Stimulated activated CD4-positive, alpha-beta T cell treated with anti-CD3 and anti-CD28 coated beads, Interleukin-4, amount 100 ng/mL, for 1 hour (primary cell): Measurements from ENCODE around the gene GCC1.
"Not testable (repeated sequence)": the region's sequence is repeated elsewhere in the genome, so short reads cannot be mapped to it uniquely, and the experiment has no call there.

ENCODE experiments used
- DNase-seq: peaks from one replicate; pipeline ENCODE4 v3.0.0-alpha.2; 2020

The GCC1 gene

GRCh38 chr7:127588697-127589482 is 3.5 kb upstream of the GCC1 start:
- DNase-seq, result peak; percentile 25

GRCh38 chr7:127588019-127588696 is 2.8 kb upstream of the GCC1 start, which contains the start of gene ARF5:
ARF5 (plus strand) TSS chr7:127588411; CDS start chr7:127588499, 88 bp downstream.
- DNase-seq, result peak; percentile 88

- no peak for DNase-seq
Measured at GRCh38 chr7:127587663-127588018, 2.2 kb upstream of the GCC1 start.

- DNase-seq, result no peak
Measured at GRCh38 chr7:127586346-127586745, 950 bp upstream of the GCC1 start.

DNA sequence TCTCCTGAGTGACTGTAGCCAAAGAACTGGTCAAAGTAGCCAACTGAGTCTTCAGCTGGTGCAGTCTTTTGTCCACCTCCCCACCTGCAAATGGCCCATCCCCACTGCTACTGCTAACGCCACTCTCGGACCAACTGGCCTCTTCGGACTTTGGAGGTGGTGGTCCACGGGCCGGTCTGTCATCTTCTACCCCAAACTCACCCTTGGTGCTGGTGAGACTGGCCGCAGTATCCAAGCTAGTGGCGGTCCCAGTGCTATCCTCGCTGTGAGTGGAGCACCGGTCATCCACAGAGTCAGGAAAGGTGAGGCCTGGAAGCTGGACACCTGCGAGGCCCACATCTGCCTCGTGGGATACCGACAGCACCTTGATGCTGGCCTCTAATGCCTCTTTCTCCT is 750 bp downstream of the GCC1 start:
- DNase-seq, result no peak

DNA sequence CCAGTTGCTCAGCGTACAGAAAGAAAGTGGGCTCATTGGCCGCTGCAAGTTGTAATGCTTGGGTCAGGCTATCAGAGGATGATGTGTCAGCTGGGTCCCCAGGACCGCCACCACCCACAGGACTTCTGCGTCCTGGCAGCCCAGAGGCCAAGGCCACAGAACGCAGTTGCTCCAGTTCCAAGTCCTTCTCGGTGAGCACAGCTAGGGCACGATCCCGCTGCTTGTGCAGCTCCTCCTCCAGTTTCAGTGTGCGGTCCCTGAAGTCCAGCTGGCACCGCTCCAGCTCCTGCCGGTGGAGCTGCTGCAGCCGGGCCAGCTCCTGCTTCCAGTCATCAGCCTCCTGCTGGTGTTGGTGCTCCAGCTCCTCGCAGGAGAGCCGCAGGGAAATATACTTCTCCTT is 3.0 kb downstream of the GCC1 start:
- DNase-seq, result no peak

DNA sequence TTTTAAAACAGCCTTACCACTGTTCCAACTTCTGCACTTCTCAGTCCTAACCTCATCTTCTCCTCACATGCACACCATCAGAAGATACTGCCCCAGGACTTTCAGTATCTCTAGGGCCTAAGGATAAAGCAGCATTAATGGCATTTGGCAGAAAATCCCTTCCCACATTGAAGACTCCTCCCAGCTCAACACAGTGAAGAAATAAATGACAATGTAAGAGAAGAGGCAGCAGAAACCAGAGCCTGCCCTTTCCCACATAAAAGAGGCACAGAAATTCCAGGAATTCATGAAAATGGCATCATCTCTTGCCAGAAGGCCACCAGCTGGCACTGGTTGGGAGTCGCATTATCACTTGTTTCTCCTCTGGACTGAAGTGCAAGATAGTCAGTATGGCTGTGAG is 3.7 kb downstream of the GCC1 start:
- DNase-seq, result no peak

DNA sequence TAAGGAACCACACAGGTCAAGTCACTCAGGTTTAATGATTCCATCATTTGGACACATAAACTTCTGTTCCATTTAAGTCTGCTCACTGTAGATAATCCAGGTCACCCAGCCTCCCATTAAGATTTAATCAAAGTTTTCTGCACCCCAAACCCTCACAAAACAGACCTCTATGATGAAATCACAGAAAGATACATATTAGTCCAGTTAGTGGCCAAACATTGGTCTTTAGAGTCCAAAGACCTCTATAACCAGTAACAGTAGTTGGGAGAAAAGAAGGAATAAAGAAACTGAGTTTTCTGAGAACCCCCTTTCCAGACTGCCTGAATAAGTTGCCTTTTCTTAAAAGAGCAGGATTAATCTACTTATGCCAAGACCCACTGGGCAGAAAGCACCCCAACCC is 4.8 kb downstream of the GCC1 start:
- DNase-seq, result no peak

GRCh38 chr7:127578711-127579275 is 6.6 kb downstream of the GCC1 start:
- no peak for DNase-seq

- DNase-seq, result no peak
Measured at GRCh38 chr7:127578036-127578684, 7.2 kb downstream of the GCC1 start.

- DNase-seq, result no peak
Measured at GRCh38 chr7:127571741-127572505, 13.5 kb downstream of the GCC1 start.

- DNase-seq, result not testable (repeated sequence)
Measured at GRCh38 chr7:127568034-127568433, 17.4 kb downstream of the GCC1 start.

DNA sequence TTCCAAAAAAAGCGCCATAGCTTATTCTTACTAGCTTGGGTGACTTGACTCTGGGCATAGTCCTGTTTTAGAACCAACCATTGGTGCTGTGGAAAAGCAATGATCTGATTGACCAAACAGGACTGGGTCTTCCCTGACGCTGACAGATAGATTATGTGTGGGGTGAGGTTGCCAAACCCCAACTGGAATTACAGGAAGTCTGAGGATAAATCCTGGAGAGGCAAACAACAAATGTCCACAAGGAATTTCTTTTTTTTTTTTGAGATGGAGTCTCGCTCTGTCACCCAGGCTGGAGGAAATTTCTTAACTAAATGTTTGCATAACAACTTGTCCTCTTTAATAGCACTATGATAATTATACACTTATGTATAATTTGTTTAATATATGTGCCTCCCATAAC is 19.2 kb downstream of the GCC1 start:
- no peak for DNase-seq

GRCh38 chr7:127557803-127558202 is 27.6 kb downstream of the GCC1 start:
- DNase-seq, result no peak

DNA sequence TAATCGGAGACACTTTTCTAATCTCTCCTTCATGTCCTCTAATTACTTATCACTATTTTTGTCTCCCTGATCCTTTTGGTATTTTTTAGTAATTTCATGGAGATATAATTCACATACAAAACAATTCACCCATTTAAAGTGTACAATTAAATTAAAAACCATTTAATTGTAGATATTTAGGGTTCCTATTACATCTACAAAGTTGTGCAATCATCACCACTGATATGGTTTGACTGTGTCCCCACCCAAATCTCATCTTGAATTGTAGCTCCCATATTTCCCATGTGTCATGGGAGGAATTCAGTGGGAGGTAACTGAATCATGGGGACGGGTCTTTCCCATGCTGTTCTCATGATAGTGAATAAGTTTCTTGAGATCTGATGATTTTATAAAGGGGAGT is 29.0 kb downstream of the GCC1 start:
- no peak for DNase-seq

- no peak for DNase-seq
Measured at GRCh38 chr7:127551941-127552340, 33.5 kb downstream of the GCC1 start.

DNA sequence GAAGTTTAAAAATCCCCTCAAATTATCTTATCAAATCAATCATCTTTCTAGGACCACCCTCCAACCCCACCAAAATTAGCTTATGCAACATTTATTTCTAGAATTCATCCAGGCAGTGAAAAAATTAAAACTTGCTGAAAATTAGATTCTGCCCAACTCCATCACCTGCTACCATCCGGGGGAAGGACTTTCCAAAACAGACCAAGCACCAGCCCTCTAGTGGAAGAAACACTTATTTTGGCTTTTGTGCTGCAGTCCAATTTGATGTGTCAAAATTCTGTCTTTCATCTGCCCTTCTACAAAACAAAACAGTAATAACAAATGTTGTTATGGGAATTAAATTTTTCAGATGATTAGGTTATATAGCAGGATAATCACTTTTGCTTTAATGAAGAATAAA is 35.1 kb downstream of the GCC1 start:
- DNase-seq, result no peak

- no peak for DNase-seq
Measured at GRCh38 chr7:127546313-127546712, 39.1 kb downstream of the GCC1 start.

DNA sequence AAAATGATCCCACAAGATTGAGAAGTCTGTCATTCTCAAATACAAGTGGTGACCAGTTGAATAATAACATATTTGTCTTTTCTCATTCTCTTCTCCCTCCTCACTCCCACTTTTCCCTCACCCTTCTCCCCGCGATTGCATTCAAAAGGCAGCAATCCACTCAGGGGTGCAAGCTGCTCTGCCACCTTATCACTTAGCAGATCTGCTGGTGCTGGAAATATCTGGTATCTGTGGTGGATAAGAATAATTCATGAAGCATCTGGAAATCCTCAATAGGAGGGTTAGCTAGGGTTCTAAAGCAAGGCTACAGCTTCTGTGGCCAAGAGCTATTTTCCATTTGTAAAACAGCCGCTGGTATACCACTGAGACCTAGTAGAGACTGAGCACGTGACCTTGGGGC is 43.8 kb downstream of the GCC1 start:
- DNase-seq, result no peak

GRCh38 chr7:127540461-127540860 is 44.9 kb downstream of the GCC1 start:
- DNase-seq, result not testable (repeated sequence)

GRCh38 chr7:127539116-127539515 is 46.3 kb downstream of the GCC1 start:
- DNase-seq, result no peak

GRCh38 chr7:127536741-127537140 is 48.7 kb downstream of the GCC1 start:
- DNase-seq, result no peak

DNA sequence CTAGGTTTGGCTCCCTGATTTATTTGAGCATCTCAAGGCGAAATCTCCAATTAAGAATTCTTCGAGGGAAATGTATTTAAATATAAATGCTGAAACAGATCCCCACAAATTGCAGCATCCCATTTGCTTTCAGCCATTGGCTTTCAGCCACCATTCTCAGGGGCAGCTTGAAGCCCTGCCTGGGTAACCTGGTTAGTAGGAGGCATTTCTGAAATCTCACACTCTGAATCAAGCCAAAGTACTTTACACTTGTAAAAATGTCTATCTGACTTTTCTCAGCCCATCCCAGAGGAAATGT is 49.1 kb downstream of the GCC1 start:
- DNase-seq, result no peak
